Vagina (tissue), 2 donors: ENCODE measurements around the gene DLG2.

Experiments
- CTCF ChIP-seq, 3 experiments: fragments of 450-650 bp in 2 of 3; fragments of 200-600 bp in 1 of 3; sonication (generic) in 1 of 3; IDR thresholded peaks; one replicate each; pipeline ENCODE4 v1.5.1; 2017 to 2019; ENCODE audit warnings: antibody characterized with exemption in 3 of 3, mild to moderate bottlenecking in 2 of 3, moderate library complexity in 2 of 3
- POLR2A ChIP-seq, 2 donors: fragments of 450-650 bp; IDR thresholded peaks; one replicate each; pipeline ENCODE4 v1.6.1; 2017; ENCODE audit warnings: antibody characterized with exemption in 2 of 2, mild to moderate bottlenecking in 2 of 2, moderate library complexity in 2 of 2

- TF ChIP-seq CTCF (IDR thresholded peaks at IDR 0.05) (no peak), POLR2A (IDR thresholded peaks at IDR 0.05) (no peak)
Observed at GRCh38 chr11:85485902-85486301, 141.2 kb downstream of the DLG2 start.
